Measurements from ENCODE around the gene ARG1.
"Not testable (repeated sequence)": the region's sequence is repeated elsewhere in the genome, so short reads cannot be mapped to it uniquely, and the experiment has no call there.

Gene ARG1

DNA sequence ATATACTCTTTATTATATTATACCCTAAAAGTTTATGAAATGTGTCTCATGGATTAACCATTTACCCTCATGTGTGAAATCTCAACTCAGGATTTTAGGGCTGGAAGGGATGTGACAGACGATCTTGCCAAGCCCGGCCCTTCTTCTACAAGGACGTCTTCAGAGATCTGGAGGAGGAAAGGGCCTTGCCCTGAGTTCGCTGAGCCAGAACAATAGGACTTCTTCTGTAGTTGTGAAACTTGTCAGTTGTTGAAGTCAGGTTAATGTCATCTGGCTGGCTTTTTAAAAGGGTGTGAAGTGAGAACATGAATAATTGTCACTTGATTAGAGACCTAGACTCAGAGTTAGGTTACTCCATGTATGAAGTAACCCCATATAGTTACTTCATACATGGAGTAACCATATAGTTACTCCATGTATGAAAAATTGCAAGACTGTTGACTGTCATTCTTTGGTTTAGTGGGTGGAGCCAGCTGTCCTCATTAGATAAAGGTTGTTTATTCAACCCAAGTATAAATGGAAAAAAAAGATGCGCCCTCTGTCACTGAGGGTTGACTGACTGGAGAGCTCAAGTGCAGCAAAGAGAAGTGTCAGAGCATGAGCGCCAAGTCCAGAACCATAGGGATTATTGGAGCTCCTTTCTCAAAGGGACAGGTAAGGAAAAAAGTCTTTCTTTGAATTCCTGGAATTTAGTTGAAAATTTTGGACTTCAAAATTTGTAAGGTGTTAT, at the start of gene ARG1:
Gene ARG1 (plus strand): TSS at position 541 of the 730 bp plus-strand sequence. CDS start 57 bp downstream, at position 598.
- no peak for DNase-seq (ENCODE audit: low spot score)

DNA sequence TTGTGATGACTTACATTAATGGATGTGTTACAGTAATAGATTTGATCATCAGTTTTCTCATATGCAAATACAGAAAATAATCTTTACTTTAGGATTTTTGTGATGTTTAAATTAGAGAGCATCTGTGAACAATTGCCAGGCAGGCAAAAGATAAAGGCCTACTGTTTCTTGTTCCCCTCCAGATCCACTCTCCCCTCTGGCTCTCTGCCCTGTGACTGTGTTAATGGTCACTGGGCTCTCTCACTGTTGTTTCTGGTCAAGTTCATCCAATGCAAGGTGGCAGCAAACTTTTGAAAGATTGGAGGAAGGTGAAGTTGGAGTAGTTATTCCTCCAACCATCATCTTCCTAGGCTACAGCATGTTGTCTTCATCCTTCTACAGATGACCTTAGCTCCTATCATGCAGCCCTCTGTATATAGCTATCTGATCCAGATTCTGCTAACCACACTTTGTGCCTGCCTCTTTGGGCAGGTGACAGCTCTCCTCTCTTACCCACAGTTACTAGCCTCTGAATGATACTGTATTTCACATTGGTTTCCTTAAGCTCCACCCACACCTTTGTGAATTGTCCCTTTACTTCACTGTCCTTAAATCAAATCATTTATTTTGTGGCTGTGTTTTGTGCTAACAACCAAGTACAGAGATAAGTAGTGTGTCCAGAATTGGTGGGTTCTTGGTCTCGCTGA, 48.9 kb upstream of the ARG1 start:
- DNase-seq (ENCODE audit: low spot score), result no peak

DNA sequence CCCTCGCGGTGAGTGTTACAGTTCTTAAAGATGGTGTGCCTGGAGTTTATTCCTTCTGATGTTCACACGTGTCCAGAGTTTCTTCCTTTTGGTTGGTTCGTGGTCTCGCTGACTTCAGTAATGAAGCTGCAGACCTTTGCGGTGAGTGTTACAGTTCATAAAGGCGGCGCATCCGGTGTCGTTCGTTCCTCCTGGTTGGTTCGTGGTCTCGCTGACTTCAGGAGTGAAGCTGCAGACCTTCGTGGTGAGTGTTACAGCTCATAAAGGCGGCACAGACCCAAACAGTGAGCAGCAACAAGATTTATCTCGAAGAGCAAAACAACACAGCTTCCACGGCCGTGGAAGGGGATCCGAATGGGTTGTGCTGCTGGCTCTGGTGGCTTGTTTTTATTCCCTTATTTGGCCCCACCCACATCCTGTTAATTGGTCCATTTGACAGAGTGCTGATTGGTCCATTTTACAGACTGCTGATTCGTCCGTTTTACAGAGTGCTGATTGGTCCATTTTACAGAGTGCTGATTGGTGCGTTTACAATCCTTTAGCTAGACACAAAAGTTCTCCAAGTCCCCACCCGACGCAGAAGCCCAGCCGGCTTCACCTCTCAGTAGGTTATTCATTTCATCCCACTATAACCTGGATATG, 48.2 kb upstream of the ARG1 start:
- no peak for DNase-seq (ENCODE audit: low spot score)

DNA sequence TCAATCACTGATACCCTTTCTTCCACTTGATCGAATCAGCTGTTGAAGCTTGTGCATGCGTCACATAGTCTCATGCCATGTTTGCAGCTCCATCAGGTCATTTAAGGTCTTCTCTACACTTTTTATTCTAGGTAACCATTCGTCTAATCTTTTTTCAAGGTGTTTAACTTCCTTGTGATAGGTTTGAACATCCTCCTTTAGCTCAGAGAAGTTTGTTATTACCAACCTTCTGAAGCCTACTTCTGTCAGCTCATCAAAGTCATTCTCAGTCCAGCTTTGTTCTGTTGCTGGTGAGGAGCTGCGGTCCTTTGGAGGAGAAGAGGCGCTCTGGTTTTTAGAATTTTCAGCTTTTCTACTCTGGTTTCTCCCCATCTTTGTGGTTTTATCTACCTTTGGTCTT, 42.1 kb upstream of the ARG1 start:
- not testable (repeated sequence) for DNase-seq (ENCODE audit: low spot score)

DNA sequence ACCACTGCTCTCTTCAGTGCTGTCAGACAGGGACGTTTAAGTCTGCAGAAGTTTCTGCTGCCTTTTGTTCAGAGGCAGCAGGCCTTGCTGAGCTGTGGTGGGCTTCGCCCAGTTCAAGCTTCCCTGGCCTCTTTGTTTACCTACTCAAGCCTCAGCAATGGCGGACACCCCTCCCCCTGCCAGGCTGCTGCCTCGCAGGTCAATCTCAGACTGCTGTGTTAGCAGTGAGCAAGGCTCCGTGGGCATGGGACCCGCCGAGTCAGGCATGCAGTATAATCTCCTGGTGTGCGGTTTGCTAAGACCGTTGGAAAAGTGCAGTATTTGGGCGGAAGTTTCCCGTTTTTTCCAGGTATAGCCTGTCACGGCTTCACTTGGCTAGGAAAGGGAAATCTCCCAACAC, 41.3 kb upstream of the ARG1 start:
- not testable (repeated sequence) for DNase-seq (ENCODE audit: low spot score)

DNA sequence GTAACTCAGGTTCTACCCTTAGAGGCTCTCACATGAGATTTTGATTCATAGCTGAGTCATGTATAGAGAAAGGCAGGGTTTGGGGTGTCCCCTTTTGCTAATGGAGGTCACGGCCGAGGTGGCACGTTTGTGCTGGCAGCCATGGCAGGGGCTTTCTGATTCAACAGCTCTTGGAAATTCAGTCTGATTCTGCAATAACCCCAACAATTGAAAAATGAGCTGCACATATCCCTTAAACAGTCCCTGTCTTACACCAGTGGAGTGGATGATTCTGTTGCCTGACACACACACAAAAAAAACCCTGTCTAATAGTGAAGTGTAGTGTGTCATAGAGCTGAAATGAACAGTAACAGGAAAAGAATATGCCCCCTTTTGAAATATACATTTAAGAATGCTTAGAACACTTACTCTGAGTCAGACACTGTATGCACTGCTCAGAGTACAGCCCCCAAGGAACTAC, 40.4 kb upstream of the ARG1 start:
- no peak for DNase-seq (ENCODE audit: low spot score)

- DNase-seq (ENCODE audit: low spot score), result not testable (repeated sequence)
Observed at GRCh38 chr6:131538615-131539014, 34.4 kb upstream of the ARG1 start.

DNA sequence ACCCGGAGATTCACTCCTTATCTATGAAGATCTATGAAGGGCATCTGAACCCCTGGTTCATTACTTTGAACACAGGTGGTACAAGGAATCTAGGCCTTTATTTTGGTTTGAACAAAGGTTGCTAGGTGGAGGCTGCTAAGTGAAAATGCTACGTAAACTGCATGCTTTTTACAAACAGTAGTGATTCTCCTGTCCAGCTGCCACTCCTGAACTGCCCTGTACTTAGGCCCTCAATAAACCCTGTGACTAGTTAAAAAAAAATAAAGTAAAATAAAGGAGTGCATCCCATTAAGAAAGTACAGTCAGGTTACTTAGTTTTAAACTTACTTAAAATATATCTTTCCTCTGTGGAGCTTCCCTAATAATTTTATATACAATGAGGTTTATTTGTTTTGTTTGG, 27.7 kb upstream of the ARG1 start:
- DNase-seq (ENCODE audit: low spot score), result no peak

DNA sequence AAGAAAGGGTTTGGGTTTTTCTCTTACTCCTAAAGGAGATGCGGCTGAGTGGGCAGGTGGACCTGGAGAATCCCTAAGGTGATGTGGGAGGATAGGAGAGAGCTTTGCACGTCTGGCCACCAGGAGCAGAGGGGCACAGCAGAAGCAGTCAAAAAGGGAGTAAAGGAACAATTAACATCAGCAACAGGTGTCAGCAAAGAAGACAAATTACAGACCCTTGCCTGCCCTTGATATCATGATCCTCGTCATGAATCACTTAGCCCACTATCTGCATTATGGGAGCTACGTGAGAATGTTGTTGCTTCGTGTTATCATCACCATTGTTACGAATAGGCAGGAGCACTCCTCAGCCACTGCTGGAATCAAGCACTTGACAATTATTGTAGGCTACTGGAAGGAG, 25.5 kb upstream of the ARG1 start:
- DNase-seq (ENCODE audit: low spot score), result no peak

DNA sequence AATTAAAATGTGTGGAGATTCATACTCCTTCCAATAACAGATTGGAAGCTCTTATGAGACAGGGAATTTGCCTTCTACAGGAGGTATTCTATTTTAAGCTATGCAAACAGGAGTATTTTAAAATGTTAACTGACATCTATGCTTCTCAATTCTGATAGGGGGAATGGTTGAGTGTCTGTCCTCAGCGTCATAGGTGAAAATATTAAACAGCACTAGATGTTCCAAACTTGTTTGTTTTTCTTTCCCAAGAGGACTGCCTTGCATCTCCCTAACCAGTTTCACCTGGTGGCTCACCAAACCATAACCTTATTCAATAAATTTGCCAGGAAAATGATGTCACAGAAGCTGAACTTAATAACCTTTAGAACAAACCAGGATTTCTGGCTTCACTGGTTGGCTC, 24.6 kb upstream of the ARG1 start:
- no peak for DNase-seq (ENCODE audit: low spot score)

DNA sequence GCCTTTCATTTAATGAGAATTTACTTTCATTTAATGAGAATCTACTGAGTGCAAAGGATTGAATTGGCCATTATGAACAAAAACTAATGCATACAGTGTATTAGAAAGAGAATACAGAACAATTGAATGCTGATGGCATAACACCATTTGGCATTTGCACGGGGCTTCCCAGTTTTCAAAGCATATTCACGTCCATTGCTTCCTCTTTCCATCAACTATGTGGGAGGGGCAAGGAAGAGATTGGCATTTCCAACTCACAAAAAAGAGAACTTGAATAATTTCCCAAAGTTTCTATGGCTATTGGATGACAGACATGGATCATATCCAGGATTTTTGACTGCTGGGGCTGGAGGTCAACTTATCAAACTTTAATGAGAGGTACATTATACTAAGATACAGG, 23.2 kb upstream of the ARG1 start:
- DNase-seq (ENCODE audit: low spot score), result no peak

GRCh38 chr6:131551902-131552301, 21.1 kb upstream of the ARG1 start:
- DNase-seq (ENCODE audit: low spot score), result no peak

DNA sequence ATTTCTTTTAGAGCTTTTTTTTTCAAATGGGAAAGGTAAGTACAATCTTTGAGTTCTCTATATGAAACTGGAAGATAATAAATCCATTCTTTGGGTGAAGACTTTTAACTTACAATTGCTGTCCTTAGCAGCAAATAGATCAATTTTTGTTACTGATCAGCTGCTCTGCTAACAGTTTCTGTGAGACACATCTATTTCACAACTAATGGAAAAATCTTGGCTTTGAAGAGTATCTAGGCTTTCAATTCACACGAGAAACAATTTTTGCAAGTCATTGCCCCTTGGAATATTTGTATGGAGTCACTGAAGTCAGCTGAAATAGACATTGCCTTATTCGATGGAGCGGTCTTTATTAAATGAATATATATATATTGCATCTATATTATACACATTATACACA, 20.5 kb upstream of the ARG1 start:
- DNase-seq (ENCODE audit: low spot score), result no peak

GRCh38 chr6:131555992-131556391, 17.0 kb upstream of the ARG1 start:
- DNase-seq (ENCODE audit: low spot score), result no peak

DNA sequence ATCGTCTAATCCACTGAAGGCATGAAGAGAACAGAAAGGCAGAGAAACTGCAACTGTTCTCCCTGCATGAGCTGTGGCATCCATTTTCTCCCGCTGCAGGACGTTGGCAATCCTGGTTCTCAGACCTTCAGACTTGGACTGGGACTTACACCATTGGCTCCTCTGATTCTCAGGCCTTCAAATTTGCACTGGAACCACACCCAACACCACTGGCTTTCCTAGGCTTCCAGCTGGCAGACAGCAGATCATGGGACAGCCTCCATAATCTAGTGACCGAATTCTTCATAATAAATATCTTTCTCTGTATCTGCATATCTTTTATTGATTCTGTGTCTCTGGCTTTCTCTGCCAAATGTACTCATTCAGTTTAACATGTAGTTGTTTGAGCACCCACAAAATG, 14.1 kb upstream of the ARG1 start:
- DNase-seq (ENCODE audit: low spot score), result no peak

DNA sequence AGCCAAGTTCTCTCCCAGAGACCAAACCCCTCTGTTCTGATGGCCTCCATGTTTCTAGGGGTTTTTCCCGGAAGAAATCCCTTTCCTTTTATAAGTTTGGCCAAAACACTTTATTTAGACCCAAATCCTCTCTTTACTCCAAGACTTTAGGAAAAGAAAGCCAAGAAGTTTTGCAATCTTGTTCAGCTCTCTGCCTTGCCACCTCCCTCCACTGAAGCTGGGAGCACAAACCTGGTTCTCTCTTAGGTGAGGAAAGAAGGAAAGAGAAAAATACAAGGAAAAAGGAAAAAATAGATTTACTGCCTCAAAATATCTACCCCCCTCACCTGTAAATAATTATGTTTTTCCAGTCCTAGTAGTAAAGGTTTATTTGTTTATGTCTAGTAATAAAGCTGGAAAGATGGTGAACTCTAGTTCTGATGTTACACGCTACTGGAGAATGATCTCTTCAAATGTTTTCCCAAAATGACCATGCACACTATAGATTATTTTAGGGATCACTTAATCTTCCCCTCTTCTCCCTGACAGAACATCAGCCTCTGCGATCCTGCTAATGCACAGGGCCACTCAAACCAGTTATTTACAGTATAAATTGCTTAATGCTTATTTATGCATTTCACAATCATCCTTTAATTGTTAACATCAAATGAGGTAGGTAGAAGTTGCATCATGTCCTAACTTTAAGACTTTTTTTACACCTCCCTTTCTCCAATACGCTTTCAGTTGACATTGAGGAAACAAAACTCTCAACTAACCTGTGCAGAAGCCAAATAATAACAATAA, 10.9 kb upstream of the ARG1 start:
- no peak for DNase-seq (ENCODE audit: low spot score)

GRCh38 chr6:131565056-131565455, 8.0 kb upstream of the ARG1 start:
- DNase-seq (ENCODE audit: low spot score), result no peak

- DNase-seq (ENCODE audit: low spot score), result no peak
Observed at GRCh38 chr6:131568726-131569125, 4.3 kb upstream of the ARG1 start.

DNA sequence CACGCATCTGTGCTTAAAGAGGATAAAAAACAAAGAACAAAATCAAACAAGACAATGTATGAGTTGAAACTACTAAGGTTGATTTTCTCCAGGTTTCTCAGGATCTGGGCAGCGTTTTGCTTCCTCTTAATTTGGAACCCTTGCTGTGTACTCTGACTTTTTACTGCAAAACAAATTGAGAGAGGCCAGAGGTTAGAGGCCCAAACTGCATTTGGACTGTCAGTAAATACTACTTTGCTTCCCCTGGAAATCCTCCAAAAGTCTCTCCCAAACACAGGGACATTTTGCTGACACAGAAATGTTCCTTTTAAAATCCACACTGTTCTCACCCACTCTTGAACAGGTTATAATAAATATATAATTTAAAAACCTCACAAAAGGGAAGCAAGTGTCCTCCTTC, 1.1 kb downstream of the ARG1 start:
- DNase-seq (ENCODE audit: low spot score), result no peak

DNA sequence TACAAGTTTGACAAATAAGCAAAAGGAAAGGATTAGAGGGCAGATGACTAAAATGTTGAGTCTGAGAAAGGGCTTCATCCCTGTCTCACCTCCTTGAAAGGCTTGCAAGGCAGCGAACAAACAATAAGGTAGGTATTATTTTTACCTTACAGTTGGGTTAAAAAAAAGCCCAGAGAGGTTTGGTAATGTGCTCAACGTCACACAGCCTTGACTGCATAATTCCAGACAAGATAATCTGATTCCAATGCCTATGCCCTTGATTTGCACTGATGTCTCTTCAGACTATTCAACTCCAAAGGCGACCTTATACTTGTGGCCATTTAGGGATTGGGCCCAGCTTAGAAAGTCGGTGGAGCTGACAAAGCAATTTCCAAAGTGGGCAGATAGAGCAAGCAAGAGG, 1.7 kb downstream of the ARG1 start:
- DNase-seq (ENCODE audit: low spot score), result no peak

GRCh38 chr6:131575834-131576478, 2.9 kb downstream of the ARG1 start:
- DNase-seq (ENCODE audit: low spot score), result no peak

- DNase-seq (ENCODE audit: low spot score), result no peak
Observed at GRCh38 chr6:131581523-131581922, 8.5 kb downstream of the ARG1 start.

Measured in AG08395 (cell line).